SU-DHL-6 (cell line): ENCODE results near the gene FBN1.

Experiments used
- H2AFZ ChIP-seq: fragments of 200-600 bp; sonication (generic); 2 replicates; pipeline ENCODE4 v1.6.1; 2014; ENCODE audit warnings: low read depth, mild to moderate bottlenecking, moderate library complexity, mixed read lengths, antibody characterized with exemption, low read length; ENCODE audit not compliant: severe bottlenecking
- H3F3A ChIP-seq: fragments of 200-600 bp; shearing (Covaris generic); 2 replicates; pipeline ENCODE4 v1.6.0; 2016; ENCODE audit warnings: antibody characterized with exemption, mild to moderate bottlenecking; ENCODE audit not compliant: insufficient read depth
- H3K27ac ChIP-seq: fragments of 200-600 bp; sonication (generic); 2 replicates; pipeline ENCODE4 v1.5.1; 2016; ENCODE audit warnings: low read depth, mild to moderate bottlenecking, low read length, moderate library complexity, mixed read lengths
- H3K27me3 ChIP-seq: fragments of 200-600 bp; sonication (generic), shearing (Covaris generic); 2 replicates; pipeline ENCODE4 v1.6.0; 2014; ENCODE audit warnings: mild to moderate bottlenecking, low read length
- H3K36me3 ChIP-seq: fragments of 200-600 bp; sonication (generic); 2 replicates; pipeline ENCODE4 v1.6.1; 2014; ENCODE audit warnings: mild to moderate bottlenecking, low read length, mixed read lengths
- H3K4me2 ChIP-seq: fragments of 300-600, 200-600 bp; shearing (Covaris generic), sonication (generic); 2 replicates; pipeline ENCODE4 v1.6.0; 2014; ENCODE audit warnings: low read length, low read depth, mild to moderate bottlenecking; ENCODE audit not compliant: poor library complexity, severe bottlenecking
- H3K4me3 ChIP-seq: fragments of 200-600 bp; sonication (generic); 2 replicates; pipeline ENCODE4 v1.5.1; 2014; ENCODE audit warnings: antibody characterized with exemption, low read length, mild to moderate bottlenecking, mixed read lengths; ENCODE audit not compliant: insufficient read depth, poor library complexity, severe bottlenecking
- H3K79me2 ChIP-seq: fragments of 200-600 bp; sonication (generic); 2 replicates; pipeline ENCODE4 v1.6.1; 2014; ENCODE audit warnings: mild to moderate bottlenecking, low read length, moderate library complexity; ENCODE audit not compliant: insufficient read depth
- H3K9ac ChIP-seq: fragments of 200-600 bp; sonication (generic); 2 replicates; pipeline ENCODE4 v1.7.0; 2014; ENCODE audit warnings: mild to moderate bottlenecking, low read length
- H3K9me2 ChIP-seq: fragments of 200-600 bp; sonication (generic); replicated peaks from 2 replicates; pipeline ENCODE4 v1.6.1; 2014; ENCODE audit warnings: low read length; ENCODE audit not compliant: insufficient read depth
- H3K9me3 ChIP-seq: fragments of 200-600 bp; sonication (generic); 2 replicates; pipeline ENCODE4 v1.6.1; 2014; ENCODE audit warnings: low read length, mixed read lengths; ENCODE audit not compliant: insufficient read depth
- H4K20me1 ChIP-seq: fragments of 200-600 bp; sonication (generic); 2 replicates; pipeline ENCODE4 v1.6.1; 2014; ENCODE audit warnings: low read depth, mild to moderate bottlenecking, antibody characterized with exemption, low read length, moderate library complexity, mixed read lengths
- EZH2phosphoT487 ChIP-seq: fragments of 200-600 bp; sonication (generic), shearing (Covaris generic); conservative IDR thresholded peaks from 2 replicates; pipeline ENCODE4 v1.6.1; 2018; ENCODE audit warnings: mild to moderate bottlenecking, antibody characterized with exemption, low read length, moderate library complexity, mixed read lengths
- TF ChIP-seq, protein P1 (sequence below): fragments of 200-600 bp; sonication (generic); IDR thresholded peaks from one replicate; pipeline ENCODE4 v1.5.1; 2017; ENCODE audit warnings: antibody characterized with exemption, mild to moderate bottlenecking, low read length, moderate library complexity; ENCODE audit not compliant: insufficient read depth, poor library complexity, severe bottlenecking

The FBN1 gene

DNA sequence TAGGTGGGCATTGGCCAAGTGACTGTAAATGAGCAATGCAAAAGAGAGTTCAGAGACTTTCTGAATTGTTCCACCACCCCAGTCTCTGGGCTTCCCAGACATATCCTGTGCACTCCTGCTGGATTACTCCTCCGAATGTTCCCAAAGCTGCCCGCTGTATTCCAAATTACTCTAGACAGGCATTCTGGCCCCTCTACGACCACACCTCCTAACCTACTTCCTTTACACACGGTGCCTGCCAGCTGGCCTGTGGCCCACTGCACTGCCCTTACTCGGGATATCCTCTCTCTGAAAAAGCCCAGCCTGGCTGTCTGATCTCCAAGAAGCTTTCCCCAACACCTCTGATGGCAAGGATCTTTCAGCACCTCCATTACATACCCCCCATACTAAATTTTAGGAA is 247.7 kb downstream of the FBN1 start:
- Histone ChIP-seq H3K9me2 (no peaks in the 10 kb centered on the region), H3K4me2 (no peak overlapping the region), H3K9me3 (no peaks in the 10 kb centered on the region), H4K20me1 (no peaks in the 10 kb centered on the region), H3K4me3 (no peak overlapping the region), H2AFZ (no peak overlapping the region), H3K27me3 (no peaks in the 10 kb centered on the region), H3K9ac (no peak overlapping the region), H3F3A (no peaks in the 10 kb centered on the region), H3K27ac (no peak overlapping the region), H3K79me2 (no peaks in the 10 kb centered on the region), H3K36me3 (no peaks in the 10 kb centered on the region)
- TF ChIP-seq, protein P1, sequence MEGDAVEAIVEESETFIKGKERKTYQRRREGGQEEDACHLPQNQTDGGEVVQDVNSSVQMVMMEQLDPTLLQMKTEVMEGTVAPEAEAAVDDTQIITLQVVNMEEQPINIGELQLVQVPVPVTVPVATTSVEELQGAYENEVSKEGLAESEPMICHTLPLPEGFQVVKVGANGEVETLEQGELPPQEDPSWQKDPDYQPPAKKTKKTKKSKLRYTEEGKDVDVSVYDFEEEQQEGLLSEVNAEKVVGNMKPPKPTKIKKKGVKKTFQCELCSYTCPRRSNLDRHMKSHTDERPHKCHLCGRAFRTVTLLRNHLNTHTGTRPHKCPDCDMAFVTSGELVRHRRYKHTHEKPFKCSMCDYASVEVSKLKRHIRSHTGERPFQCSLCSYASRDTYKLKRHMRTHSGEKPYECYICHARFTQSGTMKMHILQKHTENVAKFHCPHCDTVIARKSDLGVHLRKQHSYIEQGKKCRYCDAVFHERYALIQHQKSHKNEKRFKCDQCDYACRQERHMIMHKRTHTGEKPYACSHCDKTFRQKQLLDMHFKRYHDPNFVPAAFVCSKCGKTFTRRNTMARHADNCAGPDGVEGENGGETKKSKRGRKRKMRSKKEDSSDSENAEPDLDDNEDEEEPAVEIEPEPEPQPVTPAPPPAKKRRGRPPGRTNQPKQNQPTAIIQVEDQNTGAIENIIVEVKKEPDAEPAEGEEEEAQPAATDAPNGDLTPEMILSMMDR, result no peak
- no peak for TF ChIP-seq EZH2phosphoT487

DNA sequence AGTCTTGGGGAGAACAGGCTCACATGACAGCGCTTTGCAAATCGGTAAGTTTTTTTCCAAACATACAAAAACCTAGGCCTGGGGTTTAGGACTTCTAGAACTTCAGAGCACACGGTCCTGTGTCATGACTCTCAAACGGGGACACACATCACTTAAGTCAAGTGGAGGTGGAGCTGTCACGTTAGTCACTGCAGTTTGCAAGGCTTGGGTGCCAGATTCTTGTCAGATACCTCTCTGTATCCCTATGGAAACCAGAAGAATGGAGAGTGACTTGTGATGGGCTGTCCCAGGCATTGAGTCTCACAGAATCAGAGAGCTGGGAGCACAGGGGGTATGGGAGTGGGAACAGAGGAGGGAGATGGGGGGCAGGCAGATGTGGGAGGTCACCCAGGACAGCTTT is 249.5 kb downstream of the FBN1 start:
- H3K27me3 ChIP-seq, result no peaks in the 10 kb centered on the region
- TF ChIP-seq, protein P1, result no peak
- H3F3A ChIP-seq, result no peaks in the 10 kb centered on the region
- H3K9me3 ChIP-seq, result no peaks in the 10 kb centered on the region
- no peaks in the 10 kb centered on the region for H3K9me2 ChIP-seq
- H3K9ac ChIP-seq, result no peak overlapping the region
- H2AFZ ChIP-seq, result no peak overlapping the region
- no peaks in the 10 kb centered on the region for H3K79me2 ChIP-seq
- H3K4me2 ChIP-seq, result no peak overlapping the region
- no peak overlapping the region for H3K4me3 ChIP-seq
- H3K36me3 ChIP-seq, result no peaks in the 10 kb centered on the region
- no peaks in the 10 kb centered on the region for H4K20me1 ChIP-seq
- H3K27ac ChIP-seq, result no peak overlapping the region

DNA sequence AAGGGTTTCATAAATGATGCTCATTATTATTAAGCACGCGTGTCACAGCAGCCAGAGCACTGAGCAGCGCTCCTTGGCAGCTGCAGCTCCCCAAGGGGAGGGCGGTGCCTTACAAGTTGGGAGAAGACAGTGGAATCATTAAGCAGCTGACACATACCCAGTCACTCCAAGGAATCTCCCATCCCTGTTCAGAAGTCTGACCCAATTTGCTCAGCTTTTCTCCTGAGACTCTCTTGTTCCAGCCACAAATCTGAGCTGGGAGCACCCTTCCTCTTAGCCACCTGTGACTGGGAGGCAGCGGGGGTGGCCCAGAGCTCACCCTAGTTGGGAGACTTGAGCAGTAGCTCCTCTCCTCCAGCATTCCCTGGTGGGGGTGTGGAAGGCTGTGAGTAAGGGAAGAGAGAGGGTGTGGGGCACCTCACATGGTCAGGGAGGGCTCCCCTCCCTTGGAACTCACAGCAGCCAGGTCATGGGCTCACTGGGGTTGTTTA is 249.9 kb downstream of the FBN1 start:
- Histone ChIP-seq H3K4me2 (no peak overlapping the region), H3K36me3 (no peaks in the 10 kb centered on the region), H3K9me2 (no peaks in the 10 kb centered on the region), H3F3A (no peaks in the 10 kb centered on the region), H3K9ac (no peak overlapping the region), H3K4me3 (no peak overlapping the region), H3K79me2 (no peaks in the 10 kb centered on the region), H3K9me3 (no peaks in the 10 kb centered on the region), H3K27me3 (no peaks in the 10 kb centered on the region), H3K27ac (no peak overlapping the region), H2AFZ (no peak overlapping the region), H4K20me1 (no peaks in the 10 kb centered on the region)
- no peak for TF ChIP-seq EZH2phosphoT487
- TF ChIP-seq, protein P1, result no peak
